HG02763 (cell line): ENCODE data around the gene LRRC72.
A peak's percentile ranks its signal among the peaks of the same experiment; 100 is the strongest.

Experiments
- ATAC-seq: cut with Tn5 transposase; IDR thresholded peaks from one replicate; pipeline ENCODE4 v1.9.1; 2021; ENCODE audit warnings: mild to moderate bottlenecking, moderate library complexity; ENCODE audit not compliant: unreplicated experiment

Gene LRRC72

DNA sequence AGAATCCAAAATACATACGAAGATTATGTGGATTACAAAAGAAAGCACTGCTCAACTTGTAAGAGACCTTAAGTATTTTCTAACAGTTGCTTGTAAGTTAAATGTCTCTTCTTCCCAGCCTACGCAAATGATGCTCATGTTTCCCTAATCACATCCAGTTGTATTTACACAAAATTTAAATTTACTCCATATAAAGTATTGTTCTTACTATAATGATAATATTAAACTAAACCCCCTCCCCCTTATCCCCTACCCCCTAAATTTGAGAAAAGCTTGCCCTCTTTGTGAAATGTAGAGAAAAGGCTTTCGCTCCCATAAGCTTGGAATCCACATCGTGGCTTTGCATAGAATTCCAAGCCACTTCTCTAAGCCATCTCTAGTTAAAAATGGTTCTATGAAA, 89.5 kb downstream of the LRRC72 start:
- no peak for ATAC-seq

DNA sequence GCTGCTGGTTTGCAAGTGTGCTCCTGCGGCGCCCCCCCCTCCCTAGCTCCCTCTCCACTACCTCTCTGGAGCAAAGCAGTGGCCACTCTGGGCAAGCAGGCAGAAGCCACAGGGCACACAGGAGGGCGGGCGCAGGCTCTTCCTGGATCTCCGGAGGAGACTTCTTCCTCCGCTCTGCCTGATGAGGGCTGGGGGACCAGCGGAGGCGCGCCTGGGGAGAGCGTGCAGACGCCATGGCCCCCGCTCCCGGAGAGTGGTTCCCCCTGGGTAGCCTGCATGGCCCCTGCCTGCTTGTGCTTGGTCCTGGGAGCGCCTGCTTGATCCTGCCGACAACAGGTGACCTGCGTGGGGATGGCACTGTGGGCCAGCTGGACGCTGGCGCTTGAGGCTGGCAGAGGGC, 89.9 kb downstream of the LRRC72 start:
- ATAC-seq, result no peak

DNA sequence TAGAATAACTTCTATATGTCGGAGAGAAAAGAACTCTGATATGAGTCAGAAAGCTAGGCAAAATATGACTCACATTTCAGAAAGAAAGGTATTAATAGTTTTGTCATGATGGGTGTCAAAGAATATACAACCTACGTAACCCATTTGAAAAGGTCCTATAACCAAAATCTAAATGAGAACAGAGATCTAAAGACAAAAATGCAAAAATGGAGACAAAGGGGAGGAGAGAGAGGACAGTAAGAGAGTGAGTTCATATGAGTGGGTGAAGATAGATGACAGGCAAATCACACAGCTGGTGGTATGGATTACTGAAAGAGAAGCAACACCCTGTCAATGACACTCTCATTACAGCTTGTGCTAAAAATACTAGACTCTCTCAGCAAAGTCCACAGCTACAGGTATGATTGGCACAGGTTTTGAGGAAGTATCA, 93.4 kb downstream of the LRRC72 start:
- peak; percentile 84 for ATAC-seq

DNA sequence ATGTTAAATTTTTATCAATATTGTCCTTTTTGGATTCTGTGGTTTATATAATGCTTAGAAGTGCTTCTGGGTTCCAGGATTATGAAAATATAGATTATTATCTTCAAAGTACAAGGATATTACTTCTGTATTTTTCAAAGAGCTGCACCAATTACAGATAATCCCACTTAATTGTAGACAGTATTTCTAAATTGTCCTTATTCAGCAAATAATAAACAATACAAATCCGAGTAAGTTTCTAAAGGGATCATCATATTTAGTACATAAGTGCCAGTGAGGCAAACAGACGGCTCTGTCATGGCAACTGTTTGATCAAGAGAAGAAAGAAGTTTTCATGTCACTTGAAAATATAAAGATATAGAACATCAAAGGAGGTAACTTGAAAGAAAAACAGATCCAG, 99.8 kb downstream of the LRRC72 start:
- ATAC-seq, result no peak

DNA sequence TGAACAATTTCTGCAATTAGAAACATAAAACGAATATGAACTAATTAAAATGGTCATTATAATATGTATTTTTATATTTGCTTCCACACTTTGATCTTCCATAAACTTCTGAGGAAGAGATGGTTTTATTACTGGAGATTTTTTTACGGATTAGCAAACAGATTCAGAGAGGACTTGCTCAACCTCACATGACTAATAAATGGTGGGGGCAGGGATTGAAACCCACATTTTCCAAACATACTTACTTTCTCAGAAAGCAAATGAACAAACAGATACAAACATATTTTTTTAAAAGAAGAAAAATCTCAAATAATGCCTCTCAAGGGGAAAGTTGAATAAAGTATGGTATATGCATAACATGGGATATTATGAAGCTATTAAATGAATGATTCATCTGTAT, 100.6 kb downstream of the LRRC72 start:
- no peak for ATAC-seq

DNA sequence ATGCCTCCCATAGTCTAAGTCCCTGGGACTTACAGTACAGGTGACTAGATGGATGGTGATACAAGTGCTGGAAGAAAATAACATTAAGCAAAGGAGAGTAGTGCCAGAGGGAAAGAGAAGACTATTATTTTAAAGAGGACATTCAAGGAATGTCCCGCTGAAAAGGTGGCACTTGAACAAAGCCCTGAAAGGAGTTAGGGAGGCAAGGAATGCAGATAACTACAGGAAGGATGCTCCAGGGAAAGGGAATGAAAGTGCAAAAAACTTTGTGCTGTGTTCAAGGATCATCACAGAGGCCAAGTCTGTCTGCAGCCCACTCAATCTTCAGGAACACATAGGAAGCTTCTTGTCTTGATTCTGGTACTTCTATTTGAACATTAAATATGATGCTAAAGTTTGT, 104.0 kb downstream of the LRRC72 start:
- ATAC-seq, result no peak
